Activated CD8-positive, alpha-beta memory T cell treated with anti-CD3 and anti-CD28 coated beads, Interleukin-2, amount 50 U/mL, for 1 hour (primary cell): ENCODE measurements around the gene CCL4.
"Not testable (repeated sequence)": the region's sequence is repeated elsewhere in the genome, so short reads cannot be mapped to it uniquely, and the experiment has no call there.

Experiments used
- DNase-seq: peaks from one replicate; pipeline ENCODE4 v3.0.0-alpha.2; 2020; ENCODE audit errors: extremely low read depth

The CCL4 gene

DNA sequence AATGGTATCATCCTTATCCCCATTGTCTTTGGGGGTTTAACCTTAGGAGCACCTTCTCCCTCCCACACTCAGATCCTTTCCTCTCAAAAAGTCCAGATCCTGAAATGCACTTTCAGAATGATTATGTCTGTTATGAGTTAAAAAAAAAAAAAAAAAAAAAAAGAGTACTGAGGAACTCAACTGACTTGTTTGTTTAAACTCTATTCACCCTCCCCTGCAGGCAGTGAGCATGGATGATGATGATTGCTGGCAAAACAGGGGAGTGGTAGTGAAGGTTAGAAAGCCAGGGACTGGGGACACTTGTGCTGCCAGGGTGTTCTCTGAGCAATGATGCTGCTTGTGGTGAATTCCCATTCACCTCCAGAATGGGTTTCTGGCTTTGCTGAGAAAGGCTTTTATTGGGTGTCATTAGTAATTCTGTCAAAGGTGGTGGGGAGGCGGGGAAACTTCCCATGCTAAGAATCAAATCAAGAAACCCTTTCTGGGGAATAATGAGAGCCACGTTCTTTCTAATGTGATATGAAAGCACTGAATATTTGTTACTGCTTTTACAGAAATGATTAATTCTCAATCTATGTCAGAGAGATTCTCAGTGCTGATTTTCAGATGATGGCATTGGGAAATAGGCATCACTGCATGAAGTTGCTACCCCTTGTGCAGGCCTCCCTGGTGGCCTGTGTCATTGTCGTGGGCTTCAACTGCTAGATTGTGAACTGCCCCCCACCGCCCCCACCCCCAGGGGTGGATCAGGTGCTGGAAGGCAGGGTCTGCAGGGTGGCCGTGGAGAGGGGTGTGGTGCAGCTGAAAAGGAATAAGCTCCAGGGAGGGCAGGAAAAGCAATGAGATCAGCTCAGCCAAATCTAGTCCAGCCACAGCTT lies 14.1 kb downstream of the CCL4 start:
- no peak for DNase-seq

DNA sequence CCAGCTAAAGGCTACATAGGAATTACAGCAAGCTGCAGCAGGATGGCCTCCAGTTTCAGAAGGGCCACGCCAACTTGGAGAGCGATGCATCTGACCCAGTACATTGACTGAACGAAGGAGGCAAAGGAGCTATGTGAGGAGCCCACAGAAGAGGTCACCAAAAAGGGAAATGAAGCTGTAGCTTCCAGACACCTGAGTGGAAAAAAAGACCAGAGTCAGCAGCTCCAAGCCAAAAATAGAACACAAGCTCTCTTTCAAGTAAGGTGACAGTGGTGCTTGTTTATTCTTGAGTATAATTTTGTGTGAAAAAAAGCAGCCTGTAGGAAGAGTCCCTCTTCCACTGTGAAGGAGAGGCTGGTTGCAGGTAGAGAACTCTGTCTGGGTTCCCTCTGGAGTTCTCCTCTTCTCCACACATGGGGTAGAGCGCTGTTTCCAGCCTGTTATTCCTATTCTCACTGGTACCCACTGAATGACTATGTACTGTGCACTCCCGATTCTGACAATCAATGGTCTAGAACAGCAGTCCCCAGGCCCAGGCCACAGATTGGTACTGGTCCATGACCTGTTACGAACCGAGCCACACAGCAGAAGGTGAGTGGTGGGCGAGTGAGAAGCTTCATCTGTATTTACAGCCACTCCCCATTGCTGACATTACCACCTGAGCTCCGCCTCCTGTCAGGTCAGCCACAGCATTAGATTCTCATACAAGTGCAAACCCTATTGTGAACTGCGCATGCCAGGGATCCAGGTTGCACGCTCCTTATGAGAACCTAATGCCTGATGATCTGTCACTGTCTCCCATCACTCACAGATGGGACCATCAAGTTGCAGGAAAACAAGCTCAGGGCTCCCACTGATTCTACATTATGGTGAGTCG lies 15.1 kb downstream of the CCL4 start:
- no peak for DNase-seq

DNA sequence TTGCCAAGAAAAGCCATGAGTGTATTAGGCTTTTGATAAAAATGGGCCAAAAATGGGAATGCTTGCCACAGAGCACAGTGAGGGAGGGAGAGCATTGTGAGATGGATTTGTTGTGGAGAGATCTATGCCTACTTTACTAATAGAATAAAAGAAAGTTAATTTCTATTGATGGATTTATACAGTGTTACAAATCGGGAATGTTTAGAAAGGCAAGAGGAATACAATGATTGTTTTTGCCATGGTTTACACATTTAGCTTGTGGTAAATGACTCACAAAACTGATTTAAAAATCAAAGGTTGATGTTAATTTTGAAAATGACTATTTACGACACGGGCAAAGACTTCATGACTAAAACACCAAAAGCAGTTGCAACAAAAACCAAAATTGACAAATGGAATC lies 16.6 kb downstream of the CCL4 start:
- DNase-seq = no peak

DNA sequence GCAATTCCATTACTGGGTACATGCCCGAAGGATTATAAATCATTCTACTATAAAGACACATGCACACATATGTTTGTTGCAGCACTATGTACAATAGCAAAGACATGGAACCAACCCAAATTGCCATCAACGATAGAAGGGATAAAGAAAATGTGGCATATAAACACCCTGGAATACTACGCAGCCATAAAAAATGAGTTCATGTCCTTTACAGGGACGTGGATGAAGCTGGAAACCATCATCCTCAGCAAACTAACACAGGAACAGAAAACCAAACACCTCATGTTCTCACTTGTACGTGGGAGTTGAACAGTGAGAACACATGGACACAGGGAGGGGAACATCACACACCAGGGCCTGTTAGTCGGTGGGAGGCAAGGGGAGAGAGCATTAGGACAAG lies 17.5 kb downstream of the CCL4 start:
- not testable (repeated sequence) for DNase-seq

DNA sequence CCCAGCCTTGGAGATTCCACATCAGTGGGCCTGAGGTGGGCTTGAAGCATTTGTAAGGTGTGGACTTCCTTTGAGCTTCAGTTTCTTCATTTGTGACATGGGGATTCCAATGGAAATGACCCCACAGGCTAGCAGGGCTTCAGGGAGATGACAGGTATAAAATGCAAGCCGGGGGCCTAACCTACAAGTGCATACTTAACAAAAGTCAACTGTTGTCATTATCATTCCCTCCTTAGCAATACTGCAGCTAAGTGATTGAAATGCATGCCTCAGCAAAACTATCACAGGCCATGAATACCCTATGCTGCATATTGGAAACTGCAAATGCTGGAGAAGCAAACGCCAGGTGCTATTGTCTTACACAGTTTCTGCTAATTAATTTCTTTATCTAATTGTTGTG lies 19.8 kb downstream of the CCL4 start:
- DNase-seq = no peak

DNA sequence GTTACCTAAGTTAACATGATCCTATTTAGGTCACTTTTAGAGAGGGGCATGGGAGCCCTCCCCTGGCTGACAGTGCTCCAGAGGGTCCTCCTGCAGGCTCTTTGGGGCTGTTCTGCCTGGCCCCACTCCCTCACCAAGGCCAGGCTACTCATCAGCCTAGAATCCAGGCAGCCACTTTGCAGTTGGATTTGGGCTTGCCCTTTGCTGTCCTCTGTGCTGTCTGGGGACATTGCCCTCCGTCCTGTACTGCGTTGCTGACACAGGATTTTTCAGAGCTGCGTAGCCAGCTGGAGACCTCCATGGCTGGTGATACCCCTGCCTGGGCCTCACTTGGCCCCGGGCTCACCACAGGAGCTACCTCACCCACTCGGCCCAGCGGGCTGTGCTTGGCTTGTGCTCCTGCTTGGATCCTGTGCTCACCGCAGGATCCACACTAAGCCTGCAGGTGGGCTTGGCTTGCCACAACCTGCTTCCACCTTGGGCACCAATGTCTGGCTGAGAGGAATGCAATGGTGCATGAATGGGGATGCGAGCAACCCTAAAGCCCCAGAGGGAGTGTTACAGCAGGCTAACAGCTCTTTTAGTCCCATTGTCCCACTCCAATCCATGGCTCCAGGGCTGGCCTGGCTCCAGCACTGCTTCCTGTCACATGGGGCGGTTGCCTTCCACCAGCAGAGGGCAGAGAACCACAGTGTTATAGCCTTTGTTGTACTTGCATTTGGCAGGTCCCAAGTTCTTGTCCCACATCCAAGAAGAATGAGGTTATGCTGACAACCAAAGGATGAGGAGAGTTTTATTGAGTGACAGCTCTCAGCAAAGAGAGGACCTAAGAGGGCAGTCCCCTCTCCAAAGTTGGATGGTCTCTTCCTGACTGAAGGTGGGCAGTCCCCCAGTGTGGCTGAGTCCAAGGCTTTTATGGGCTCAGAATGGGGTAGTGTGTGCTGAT lies 21.5 kb downstream of the CCL4 start:
- DNase-seq = no peak

DNA sequence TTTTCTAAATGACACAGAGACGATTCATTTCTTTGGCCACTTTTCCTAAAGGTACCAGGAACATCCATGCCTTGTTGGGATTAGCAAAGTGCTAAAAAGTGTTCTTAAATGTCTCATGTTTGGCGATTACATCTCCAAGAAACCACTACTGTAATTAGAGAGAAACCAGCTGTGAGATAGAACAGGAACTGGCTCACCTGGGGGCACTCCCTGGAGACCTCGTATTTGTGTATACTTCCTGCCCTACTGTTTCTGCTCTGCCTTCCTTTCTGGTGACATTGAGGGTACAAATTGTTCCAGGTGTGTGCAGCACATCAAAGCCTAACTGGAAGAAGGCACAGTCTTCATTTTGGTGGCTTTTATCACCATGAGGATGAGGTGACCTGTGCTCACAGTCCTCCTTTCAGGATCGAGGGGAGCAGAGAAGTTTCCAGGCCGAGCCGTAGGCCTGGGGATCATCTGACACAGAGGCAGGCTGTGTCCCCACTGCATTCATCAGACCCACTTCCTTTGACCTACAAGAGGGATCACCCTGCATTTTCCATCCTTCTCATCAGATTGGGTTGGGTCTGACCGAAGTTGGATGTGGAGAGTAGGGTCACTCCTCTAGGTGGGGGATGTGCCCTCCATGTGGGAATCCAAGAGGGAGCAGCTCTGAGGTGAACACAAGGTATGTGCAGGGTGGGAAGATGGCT lies 23.7 kb downstream of the CCL4 start:
- no peak for DNase-seq

DNA sequence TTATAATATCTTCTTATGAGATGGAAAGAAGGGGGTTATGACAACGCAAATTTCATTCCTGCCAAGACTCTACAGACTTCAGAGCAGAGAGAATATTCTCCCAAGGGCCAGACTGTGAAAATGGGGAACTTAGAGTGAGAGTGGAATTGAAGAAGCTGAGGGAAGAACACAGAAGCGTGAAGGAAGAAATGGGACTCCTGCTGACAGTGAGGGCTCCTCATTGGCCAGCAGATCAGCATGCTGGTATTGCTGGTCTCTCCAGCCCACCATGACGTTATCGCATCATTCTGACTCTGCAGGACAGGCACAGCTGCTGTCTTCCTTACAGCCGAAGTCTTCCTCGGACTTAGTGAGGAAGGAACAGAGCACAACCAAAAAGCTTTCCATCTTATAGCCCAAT lies 24.3 kb downstream of the CCL4 start:
- DNase-seq = no peak

DNA sequence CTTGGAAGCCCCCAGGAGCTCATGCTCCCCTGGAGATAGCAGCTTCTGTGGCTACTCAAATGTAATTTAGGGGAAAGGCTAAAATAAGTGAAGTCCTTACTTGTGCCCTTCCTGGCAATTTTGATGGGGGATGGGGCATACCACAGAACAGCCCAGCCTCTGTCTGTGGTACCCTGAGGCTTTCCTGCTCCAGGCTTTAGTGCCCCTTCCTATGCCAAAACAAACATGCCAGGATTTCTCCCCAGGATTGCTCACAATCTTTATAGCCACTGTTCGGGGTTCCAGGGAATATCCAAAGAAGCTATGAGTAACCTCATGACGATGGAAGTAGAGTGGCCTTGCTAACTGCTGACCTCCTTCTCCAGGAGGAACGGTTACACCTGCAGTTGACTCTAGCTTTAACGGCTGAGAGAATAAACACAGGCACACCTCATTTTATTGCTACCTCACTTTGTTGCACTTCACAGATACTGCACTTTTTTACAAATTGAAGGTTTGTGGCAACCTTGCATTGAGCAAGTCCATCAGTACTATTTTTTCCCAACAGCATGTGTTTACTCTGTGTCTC lies 24.9 kb downstream of the CCL4 start:
- DNase-seq = no peak

DNA sequence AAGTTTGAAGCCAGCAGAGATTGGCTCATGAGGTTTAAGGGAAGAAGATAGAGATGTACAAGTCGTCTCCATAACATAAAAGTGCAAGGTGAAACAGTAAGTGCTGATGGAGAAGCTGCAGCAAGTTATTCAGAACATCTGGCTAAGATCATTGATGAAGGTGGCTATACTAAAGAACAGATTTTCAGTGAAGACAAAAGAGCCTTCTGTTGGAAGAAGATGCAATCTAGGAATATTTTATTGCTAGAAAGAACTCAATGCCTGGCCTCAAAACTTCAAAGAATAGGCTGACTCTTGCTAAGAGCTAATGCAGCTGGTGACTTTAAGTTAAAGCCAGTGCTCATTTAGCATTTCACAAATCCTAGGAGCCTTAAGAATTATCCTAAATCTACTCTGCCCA lies 26.0 kb downstream of the CCL4 start:
- no peak for DNase-seq

DNA sequence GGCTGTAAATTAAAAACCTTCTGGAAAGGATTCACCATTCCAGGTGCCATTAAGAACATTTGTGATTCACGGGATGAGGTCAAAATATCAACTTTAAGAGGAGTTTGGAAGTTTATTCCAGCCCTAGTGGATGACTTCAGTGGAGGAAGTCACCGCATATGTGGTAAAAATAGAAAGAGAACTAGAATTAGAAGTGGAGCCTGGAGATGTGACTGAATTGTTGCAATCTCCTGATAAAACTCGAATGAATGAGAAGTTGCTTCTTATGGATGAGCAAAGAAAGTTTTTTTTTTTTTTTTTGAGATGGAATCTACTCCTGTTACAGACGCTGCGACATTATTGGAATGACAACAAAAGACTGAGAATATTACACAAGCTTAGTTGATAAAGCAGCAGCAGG lies 26.7 kb downstream of the CCL4 start:
- no peak for DNase-seq

DNA sequence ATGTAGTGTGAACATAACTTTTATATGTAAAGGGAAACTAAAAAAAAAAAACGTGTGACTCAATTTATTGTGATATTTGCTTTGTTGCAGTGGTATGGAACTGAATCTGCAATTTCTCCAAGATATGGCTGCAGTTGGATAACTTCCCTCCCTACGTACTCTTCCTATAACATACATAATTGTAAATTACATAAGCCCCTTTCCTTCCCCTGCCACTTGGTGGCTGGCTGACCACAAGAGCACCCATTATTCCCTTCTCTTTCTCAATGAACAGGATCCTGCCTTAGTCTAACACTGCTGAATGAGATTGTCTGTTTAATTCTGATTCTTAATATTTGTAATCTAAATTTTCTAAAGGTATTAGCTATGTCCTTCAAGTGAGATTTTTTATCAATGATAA lies 27.8 kb downstream of the CCL4 start:
- DNase-seq = no peak

DNA sequence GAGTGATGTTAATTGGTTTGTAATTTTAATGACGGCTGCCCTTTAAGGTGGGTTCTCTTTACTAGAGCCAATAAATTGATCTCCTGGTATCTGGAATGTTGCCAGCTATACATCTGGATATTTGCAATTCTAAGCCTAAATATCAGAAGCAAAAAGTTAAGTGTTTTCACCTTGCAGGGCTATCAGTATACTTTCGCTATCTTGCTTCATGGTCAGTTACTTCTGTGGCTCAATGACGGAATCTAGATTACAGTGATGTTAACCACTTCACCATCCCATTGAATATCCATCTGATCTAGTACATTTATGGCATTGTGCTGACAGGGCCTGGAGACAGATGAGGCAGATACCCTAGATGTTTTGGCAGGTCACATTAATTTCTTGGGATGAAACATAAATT lies 28.3 kb downstream of the CCL4 start:
- no peak for DNase-seq

DNA sequence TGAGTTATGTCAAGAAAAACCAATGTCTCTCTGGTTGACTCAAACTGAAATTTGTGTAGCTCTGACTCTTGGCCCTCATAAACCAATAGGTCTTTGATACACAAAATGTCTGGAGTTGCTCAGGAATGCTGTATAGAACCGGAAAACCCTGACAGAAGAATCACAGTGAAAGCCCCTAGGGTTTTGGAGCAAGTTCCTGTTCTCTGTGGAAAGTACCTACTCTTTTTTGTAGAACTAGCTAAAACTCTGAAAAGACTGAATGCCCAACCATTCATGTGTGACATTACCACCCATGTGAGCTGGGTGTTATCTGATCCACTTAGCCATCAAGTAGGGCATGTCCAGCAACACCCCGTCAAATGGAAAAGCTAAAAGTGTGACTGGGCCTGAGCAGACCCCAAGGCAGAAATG lies 28.8 kb downstream of the CCL4 start:
- no peak for DNase-seq

DNA sequence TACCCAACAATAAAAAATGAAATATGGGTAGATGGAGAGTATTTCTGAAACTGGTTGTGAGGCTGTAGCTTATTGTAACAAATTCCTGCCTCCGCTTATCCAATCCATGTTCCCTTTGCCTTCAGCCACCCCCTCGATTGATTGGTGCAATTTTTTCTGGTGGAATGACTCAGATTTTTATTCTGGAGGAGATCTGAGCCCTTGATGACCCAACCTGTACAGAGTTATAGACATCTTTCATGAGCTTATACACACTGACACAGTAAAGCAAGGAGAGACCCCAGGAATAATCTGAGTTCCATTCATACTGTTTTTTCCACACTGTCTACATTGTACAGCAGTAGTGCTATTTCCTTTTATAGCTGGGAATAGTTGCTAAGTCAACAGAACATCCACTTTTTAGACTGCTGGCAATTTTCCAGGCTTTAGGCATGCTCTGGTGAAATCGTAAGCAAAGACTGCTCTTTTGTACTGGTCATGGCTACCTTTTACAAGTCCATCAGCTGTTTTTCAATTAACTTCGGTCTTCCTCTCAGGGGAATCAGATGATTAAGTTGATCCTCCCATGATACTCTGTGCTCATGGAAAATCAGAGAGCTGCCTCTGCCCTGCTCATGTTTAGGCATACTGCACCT lies 30.1 kb downstream of the CCL4 start:
- no peak for DNase-seq

DNA sequence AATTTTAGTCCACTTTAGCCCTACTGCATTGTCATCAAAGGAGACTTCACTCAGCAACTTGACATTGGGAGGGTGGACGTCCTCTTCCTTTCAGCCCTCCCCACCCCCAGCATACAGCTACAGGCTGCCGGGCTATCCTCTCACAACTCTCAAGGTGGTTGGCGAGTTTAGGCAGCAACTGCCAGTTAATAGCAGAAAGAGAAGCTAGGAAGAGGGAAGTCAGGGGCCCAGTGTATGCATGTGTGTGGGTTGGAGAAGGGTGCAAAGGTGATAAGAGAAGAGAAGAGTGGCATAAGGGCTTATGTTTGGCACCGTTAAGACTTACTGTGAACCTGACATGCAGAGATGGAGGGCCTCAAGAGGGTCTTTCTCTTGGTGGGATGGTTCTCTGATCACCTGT lies 31.8 kb downstream of the CCL4 start:
- no peak for DNase-seq

DNA sequence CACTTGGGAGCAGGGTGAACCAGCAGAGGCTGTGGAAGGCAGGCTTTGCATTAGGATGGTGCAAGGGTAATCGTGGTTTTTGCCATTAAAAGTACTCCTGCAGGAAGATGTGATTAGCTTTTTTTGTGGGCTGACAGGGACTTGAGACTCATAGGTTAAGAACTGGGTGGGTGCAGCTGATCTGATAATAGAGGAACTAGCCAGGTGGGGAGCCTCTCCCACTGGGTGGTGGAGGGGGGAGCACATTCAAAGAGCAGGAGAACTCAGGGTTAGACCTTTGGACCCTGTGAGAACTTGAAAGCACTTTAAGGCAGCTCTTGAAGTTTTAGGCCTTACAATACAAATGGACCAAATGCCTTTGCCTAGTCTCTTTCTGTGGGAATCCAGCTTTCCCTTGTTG lies 32.4 kb downstream of the CCL4 start:
- DNase-seq = no peak

DNA sequence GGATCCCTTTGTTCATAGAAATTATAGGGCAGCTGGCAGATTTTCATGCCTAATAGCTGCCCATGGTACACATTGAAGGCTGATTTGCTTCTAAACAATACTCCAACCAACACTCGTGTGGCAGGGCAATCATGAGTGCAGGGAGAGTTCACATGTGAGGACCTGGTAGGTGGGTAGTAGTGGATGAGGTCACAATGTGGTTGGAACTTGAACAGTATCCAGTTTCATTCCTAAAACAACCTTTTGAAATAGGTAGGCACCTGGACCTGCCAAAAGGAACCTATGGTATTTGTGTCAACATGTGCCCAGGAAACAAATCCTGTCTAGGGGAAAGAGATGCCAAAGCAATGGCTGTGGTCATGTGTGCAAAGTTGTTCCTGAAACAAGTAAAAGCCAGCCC lies 32.8 kb downstream of the CCL4 start:
- no peak for DNase-seq

DNA sequence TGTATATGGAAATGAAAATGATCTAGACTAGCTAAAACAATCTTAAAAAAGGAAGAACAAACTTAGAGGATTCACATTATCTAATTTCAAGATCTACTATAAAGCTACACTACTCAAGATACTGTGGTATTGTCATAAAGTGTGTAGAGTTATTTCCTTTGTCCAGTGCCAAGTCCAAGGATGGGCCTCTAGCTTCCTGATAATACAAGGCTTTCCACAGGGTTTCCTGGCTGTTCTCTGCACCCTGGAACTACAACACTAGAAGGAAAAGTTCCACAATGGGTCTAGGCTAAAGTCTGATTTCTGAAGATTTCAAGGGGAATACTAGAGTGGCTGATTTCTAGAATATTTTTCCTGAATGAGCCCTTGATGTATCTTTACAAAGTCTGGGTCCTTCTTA lies 38.6 kb downstream of the CCL4 start:
- no peak for DNase-seq

DNA sequence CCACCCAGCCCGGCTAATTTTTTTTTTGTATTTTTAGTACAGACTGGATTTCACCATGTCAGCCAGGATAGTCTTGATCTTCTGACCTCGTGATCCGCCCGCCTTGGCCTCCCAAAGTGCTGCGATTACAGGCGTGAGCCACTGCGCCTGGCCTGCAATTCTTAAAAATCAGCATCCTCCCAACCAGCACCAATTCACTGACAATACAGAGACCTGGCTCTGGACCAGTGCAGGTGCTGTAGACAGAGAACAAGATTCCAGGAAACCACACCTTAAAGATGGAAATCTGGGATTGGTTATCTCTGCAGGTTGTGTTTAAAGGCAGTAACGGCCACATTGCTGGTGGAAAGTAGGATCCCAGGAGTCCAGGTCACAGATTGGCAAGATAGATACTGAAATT lies 39.2 kb downstream of the CCL4 start:
- no peak for DNase-seq

DNA sequence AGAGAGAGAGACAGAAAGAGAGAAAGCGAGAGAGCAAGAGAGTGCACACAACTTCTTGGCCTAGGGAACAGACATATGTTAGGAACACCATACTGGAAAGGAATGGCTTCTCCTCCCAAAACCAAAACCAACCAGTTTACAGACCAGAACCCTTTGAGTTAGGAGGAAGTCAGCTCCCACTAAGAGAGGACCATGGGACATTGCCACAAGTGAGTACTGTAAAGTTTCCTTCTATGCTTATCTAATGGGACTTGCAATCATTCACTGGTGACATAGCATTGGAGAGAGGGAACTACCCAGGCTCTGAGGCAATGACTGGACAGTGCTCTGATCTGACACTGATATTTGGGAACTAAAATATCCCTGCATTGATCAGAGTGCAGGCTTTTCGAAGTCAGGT lies 40.4 kb downstream of the CCL4 start:
- no peak for DNase-seq
